Measurements from ENCODE around the gene LYST.

Gene LYST

GRCh38 chr1:235613602-235614001 is 253.1 kb downstream of the LYST start:
- no peak overlapping the region for H3K9ac ChIP-seq
- no peaks in the 10 kb centered on the region for H3K9me3 ChIP-seq (ENCODE audit: control insufficient read depth, low read length)
- H3K4me1 ChIP-seq, result no peaks in the 10 kb centered on the region
- H3K4me2 ChIP-seq (ENCODE audit: low read length), result no peak overlapping the region
- no peaks in the 10 kb centered on the region for H3K79me2 ChIP-seq
- H3K27ac ChIP-seq, result no peak overlapping the region
- H3K4me3 ChIP-seq (ENCODE audit: low read depth, low read length), result no peak overlapping the region
- no peaks in the 10 kb centered on the region for H3K27me3 ChIP-seq (ENCODE audit: control insufficient read depth, insufficient read depth, low read length)
- H2AFZ ChIP-seq, result no peak overlapping the region
- H3K36me3 ChIP-seq (ENCODE audit: control insufficient read depth, insufficient read depth, low read length), result no peaks in the 10 kb centered on the region
- TF ChIP-seq CTCF (IDR thresholded peaks at IDR 0.05), result no peak

- no peaks in the 10 kb centered on the region for H3K36me3 ChIP-seq (ENCODE audit: control insufficient read depth, insufficient read depth, low read length)
- H3K79me2 ChIP-seq, result no peaks in the 10 kb centered on the region
- no peaks in the 10 kb centered on the region for H3K4me1 ChIP-seq
- H2AFZ ChIP-seq, result no peak overlapping the region
- H3K9me3 ChIP-seq (ENCODE audit: control insufficient read depth, low read length), result no peaks in the 10 kb centered on the region
- H3K27me3 ChIP-seq (ENCODE audit: control insufficient read depth, insufficient read depth, low read length), result no peaks in the 10 kb centered on the region
- TF ChIP-seq CTCF (IDR thresholded peaks at IDR 0.05), result no peak
- no peak overlapping the region for H3K4me2 ChIP-seq (ENCODE audit: low read length)
- no peak overlapping the region for H3K27ac ChIP-seq
- no peak overlapping the region for H3K4me3 ChIP-seq (ENCODE audit: low read depth, low read length)
- no peak overlapping the region for H3K9ac ChIP-seq
Observed at GRCh38 chr1:235612761-235613160, 253.9 kb downstream of the LYST start.

Measured in parathyroid adenoma (tissue), 2 donors.